ENCODE measurements around the gene PSRC1. TPM values are rescaled to one million over a fixed set of nuclear protein-coding genes. Genes with fewer than 3 reads are reported as not detected.
"Not testable (repeated sequence)": the region's sequence is repeated elsewhere in the genome, so short reads cannot be mapped to it uniquely, and the experiment has no call there.

Gene PSRC1
- total RNA-seq, 2 experiments from 2014 or later: 40.7 to 42.7 TPM

- no peaks in the 10 kb centered on the region for H3K9me3 ChIP-seq (ENCODE audit: low read length)
- ChIA-PET CTCF (ENCODE audit: unreplicated experiment) (interaction anchor here (0.5 to 0.8 kb wide), 2 partner anchors 10 to 30 kb away, joined by 3 read pairs; no protein-coding TSS in a partner anchor), POLR2A (interaction anchor here (0.6 to 1.1 kb wide), 13 partner anchors 10 to 277 kb away, joined by 3 to 5 read pairs (median 3); partner anchors contain the start of gene SORT1)
- intact Hi-C loops (cut with micrococcal nuclease; ENCODE audit: unreplicated experiment): no loop called here
- peak overlapping the region; percentile 58 for H3K4me2 ChIP-seq (ENCODE audit: low read length)
- peak; percentile 71 for DNase-seq (ENCODE audit: low spot score)
- H3K79me2 ChIP-seq (ENCODE audit: insufficient read depth, low read depth, low read length): no peaks in the 10 kb centered on the region
- H3K27ac ChIP-seq (ENCODE audit: low read depth, low read length, poor library complexity, severe bottlenecking): peak overlapping the region; percentile 71
- H3K4me1 ChIP-seq (ENCODE audit: insufficient read depth, low read length, poor library complexity, severe bottlenecking): peaks cover 42% of the 10 kb centered on the region
- TF ChIP-seq EZH2phosphoT487 (IDR thresholded peaks at IDR 0.05; ENCODE audit: borderline replicate concordance, low read depth, low read length) (no peak), CTCF (conservative IDR thresholded peaks at IDR 0.05; ENCODE audit: low read length) (peak; percentile 50; the same call in 1 of the 2 replicates)
- no peaks in the 10 kb centered on the region for H4K20me1 ChIP-seq (ENCODE audit: insufficient read depth, low read length)
- peak overlapping the region; percentile 20 for H3K4me3 ChIP-seq (ENCODE audit: low read depth, low read length, poor library complexity, severe bottlenecking)
- peaks cover 6% of the 10 kb centered on the region; the same call in 1 of the 2 replicates for H3K36me3 ChIP-seq (ENCODE audit: insufficient read depth, low read length)
- H3K9me2 ChIP-seq (ENCODE audit: insufficient read depth, low read length): no peaks in the 10 kb centered on the region
- BruUV-seq (replicated peaks): no TSS peak
- peak overlapping the region; percentile 40; the same call in 1 of the 2 replicates for H2AFZ ChIP-seq (ENCODE audit: low read length)
These were observed 24.5 kb upstream of the PSRC1 start for GRCh38 chr1:109307274-109308021.

GRCh38 chr1:109306832-109307273, 23.9 kb upstream of the PSRC1 start, which contains the start of gene MYBPHL:
Gene MYBPHL (minus strand): TSS chr1:109307011. CDS start chr1:109306991, 20 bp downstream.
- CTCF ChIA-PET (ENCODE audit: unreplicated experiment): interaction anchor here (0.5 to 0.8 kb wide), 3 partner anchors 10 to 120 kb away, joined by 3 read pairs; no protein-coding TSS in a partner anchor
- Histone ChIP-seq H3K4me2 (ENCODE audit: low read length) (peak within 1 kb of the TSS; percentile 58), H2AFZ (ENCODE audit: low read length) (peak within 1 kb of the TSS; percentile 40; the same call in 1 of the 2 replicates), H3K36me3 (ENCODE audit: insufficient read depth, low read length) (peaks cover 4% of the 10 kb centered on the region; the same call in 1 of the 2 replicates), H3K27ac (ENCODE audit: low read depth, low read length, poor library complexity, severe bottlenecking) (peak within 1 kb of the TSS; percentile 71), H3K4me1 (ENCODE audit: insufficient read depth, low read length, poor library complexity, severe bottlenecking) (peaks cover 42% of the 10 kb centered on the region), H3K9me3 (ENCODE audit: low read length) (no peaks in the 10 kb centered on the region), H4K20me1 (ENCODE audit: insufficient read depth, low read length) (no peaks in the 10 kb centered on the region), H3K9me2 (ENCODE audit: insufficient read depth, low read length) (no peaks in the 10 kb centered on the region), H3K4me3 (ENCODE audit: low read depth, low read length, poor library complexity, severe bottlenecking) (peak within 1 kb of the TSS; percentile 20), H3K79me2 (ENCODE audit: insufficient read depth, low read depth, low read length) (no peaks in the 10 kb centered on the region)
- BruUV-seq (replicated peaks): no TSS peak
- intact Hi-C loops (cut with micrococcal nuclease; ENCODE audit: unreplicated experiment): no loop called here
- POLR2A ChIA-PET: interaction anchor here (0.6 to 1.0 kb wide), 5 partner anchors 10 to 276 kb away, joined by 3 to 4 read pairs (median 3); partner anchors contain the start of gene PSRC1
- DNase-seq (ENCODE audit: low spot score): no peak
- TF ChIP-seq CTCF (conservative IDR thresholded peaks at IDR 0.05; ENCODE audit: low read length) (no peak), EZH2phosphoT487 (IDR thresholded peaks at IDR 0.05; ENCODE audit: borderline replicate concordance, low read depth, low read length) (no peak)

- H4K20me1 ChIP-seq (ENCODE audit: insufficient read depth, low read length); H3K9me2 ChIP-seq (ENCODE audit: insufficient read depth, low read length); H3K27ac ChIP-seq (ENCODE audit: low read depth, low read length, poor library complexity, severe bottlenecking); H3K36me3 ChIP-seq (ENCODE audit: insufficient read depth, low read length); H3K4me3 ChIP-seq (ENCODE audit: low read depth, low read length, poor library complexity, severe bottlenecking); H3K4me2 ChIP-seq (ENCODE audit: low read length); H3K9me3 ChIP-seq (ENCODE audit: low read length); H3K79me2 ChIP-seq (ENCODE audit: insufficient read depth, low read depth, low read length); DNase-seq (ENCODE audit: low spot score); intact Hi-C loops (cut with micrococcal nuclease; ENCODE audit: unreplicated experiment); BruUV-seq (replicated peaks); H2AFZ ChIP-seq (ENCODE audit: low read length); CTCF ChIA-PET (ENCODE audit: unreplicated experiment): not testable (repeated sequence)
- peaks cover 42% of the 10 kb centered on the region for H3K4me1 ChIP-seq (ENCODE audit: insufficient read depth, low read length, poor library complexity, severe bottlenecking)
- POLR2A ChIA-PET: interaction anchor here (1.0 kb wide), 1 partner anchor 23 kb away, joined by 4 read pairs; the partner anchor contains the start of gene PSRC1
These were observed 23.0 kb upstream of the PSRC1 start for GRCh38 chr1:109305991-109306390.

Data from OCI-LY7 (cell line).